Breast epithelium (tissue), 3 donors: ENCODE data around the gene VRK1.

Experiments
- CTCF ChIP-seq, 3 donors: fragments of 450-650 bp; IDR thresholded peaks; one replicate each; pipeline ENCODE4 v1.5.1; 2016 to 2017; ENCODE audit warnings: antibody characterized with exemption in 3 of 3, mild to moderate bottlenecking in 3 of 3, moderate library complexity in 3 of 3
- POLR2A ChIP-seq: fragments of 450-650 bp; IDR thresholded peaks from one replicate; pipeline ENCODE4 v1.6.1; 2016; ENCODE audit warnings: antibody characterized with exemption, mild to moderate bottlenecking, moderate library complexity
- POLR2AphosphoS5 ChIP-seq, 3 donors: sonication (generic); formaldehyde crosslinking; IDR thresholded peaks; one replicate each; pipeline ENCODE4 v1.6.1; 2017; ENCODE audit warnings: antibody characterized with exemption in 3 of 3

- TF ChIP-seq CTCF (IDR thresholded peaks at IDR 0.05) (no peak), POLR2A (no peak), POLR2AphosphoS5 (IDR thresholded peaks at IDR 0.05) (no peak)
Observed at GRCh38 chr14:96909841-96910364, 112.7 kb downstream of the VRK1 start.
